Panc1 (cell line): Measurements from ENCODE around the gene UBL7.

Source experiments
- POLR2AphosphoS5 ChIP-seq: IDR thresholded peaks from 2 replicates; pipeline ENCODE4 v1.6.1; 2012; ENCODE audit warnings: mild to moderate bottlenecking, low read depth, low read length, moderate library complexity
- TCF7L2 ChIP-seq: IDR thresholded peaks from 2 replicates; pipeline ENCODE4 v1.6.1; 2011; ENCODE audit warnings: mild to moderate bottlenecking, low read depth, low read length, inconsistent platforms
- TF ChIP-seq, protein P1 (sequence below): fragments of 450-650 bp; IDR thresholded peaks from 2 replicates; pipeline ENCODE4 v1.5.1; 2017; ENCODE audit warnings: mild to moderate bottlenecking
- TF ChIP-seq, protein P2 (sequence below), 2 experiments: IDR thresholded peaks; 2 replicates each; pipeline ENCODE4 v1.6.1; 2011 to 2012; ENCODE audit warnings: low read depth in 2 of 2, control low read depth in 1 of 2, low read length in 1 of 2, mild to moderate bottlenecking in 1 of 2, moderate library complexity in 1 of 2; ENCODE audit not compliant: insufficient read depth in 1 of 2

DNA sequence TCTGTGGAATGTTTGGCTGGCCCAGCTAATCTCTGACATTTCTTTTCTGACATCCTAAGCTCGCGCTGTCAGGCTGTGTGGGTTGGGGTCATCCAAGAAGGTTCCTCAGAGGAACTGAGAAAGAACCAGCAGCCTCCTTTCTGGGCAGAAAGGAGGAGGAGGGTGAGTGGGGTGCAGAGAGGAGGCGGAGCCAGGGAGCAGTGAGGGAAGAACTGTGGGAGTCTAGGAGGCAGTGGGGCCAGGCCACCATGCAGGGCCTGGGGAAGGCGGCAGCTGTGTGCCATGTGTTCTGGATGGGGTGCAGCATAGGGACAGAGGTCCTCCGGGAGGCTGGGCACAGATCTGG, 32.5 kb downstream of the UBL7 start:
- TF ChIP-seq, protein P1, sequence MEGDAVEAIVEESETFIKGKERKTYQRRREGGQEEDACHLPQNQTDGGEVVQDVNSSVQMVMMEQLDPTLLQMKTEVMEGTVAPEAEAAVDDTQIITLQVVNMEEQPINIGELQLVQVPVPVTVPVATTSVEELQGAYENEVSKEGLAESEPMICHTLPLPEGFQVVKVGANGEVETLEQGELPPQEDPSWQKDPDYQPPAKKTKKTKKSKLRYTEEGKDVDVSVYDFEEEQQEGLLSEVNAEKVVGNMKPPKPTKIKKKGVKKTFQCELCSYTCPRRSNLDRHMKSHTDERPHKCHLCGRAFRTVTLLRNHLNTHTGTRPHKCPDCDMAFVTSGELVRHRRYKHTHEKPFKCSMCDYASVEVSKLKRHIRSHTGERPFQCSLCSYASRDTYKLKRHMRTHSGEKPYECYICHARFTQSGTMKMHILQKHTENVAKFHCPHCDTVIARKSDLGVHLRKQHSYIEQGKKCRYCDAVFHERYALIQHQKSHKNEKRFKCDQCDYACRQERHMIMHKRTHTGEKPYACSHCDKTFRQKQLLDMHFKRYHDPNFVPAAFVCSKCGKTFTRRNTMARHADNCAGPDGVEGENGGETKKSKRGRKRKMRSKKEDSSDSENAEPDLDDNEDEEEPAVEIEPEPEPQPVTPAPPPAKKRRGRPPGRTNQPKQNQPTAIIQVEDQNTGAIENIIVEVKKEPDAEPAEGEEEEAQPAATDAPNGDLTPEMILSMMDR, result no peak
- TF ChIP-seq, protein P2, sequence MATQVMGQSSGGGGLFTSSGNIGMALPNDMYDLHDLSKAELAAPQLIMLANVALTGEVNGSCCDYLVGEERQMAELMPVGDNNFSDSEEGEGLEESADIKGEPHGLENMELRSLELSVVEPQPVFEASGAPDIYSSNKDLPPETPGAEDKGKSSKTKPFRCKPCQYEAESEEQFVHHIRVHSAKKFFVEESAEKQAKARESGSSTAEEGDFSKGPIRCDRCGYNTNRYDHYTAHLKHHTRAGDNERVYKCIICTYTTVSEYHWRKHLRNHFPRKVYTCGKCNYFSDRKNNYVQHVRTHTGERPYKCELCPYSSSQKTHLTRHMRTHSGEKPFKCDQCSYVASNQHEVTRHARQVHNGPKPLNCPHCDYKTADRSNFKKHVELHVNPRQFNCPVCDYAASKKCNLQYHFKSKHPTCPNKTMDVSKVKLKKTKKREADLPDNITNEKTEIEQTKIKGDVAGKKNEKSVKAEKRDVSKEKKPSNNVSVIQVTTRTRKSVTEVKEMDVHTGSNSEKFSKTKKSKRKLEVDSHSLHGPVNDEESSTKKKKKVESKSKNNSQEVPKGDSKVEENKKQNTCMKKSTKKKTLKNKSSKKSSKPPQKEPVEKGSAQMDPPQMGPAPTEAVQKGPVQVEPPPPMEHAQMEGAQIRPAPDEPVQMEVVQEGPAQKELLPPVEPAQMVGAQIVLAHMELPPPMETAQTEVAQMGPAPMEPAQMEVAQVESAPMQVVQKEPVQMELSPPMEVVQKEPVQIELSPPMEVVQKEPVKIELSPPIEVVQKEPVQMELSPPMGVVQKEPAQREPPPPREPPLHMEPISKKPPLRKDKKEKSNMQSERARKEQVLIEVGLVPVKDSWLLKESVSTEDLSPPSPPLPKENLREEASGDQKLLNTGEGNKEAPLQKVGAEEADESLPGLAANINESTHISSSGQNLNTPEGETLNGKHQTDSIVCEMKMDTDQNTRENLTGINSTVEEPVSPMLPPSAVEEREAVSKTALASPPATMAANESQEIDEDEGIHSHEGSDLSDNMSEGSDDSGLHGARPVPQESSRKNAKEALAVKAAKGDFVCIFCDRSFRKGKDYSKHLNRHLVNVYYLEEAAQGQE (IDR thresholded peaks at IDR 0.05; ENCODE audit: insufficient read depth in 1 of 2, low read depth in 2 of 2, low read length in 1 of 2), result no peak
- no peak for TF ChIP-seq TCF7L2
- TF ChIP-seq POLR2AphosphoS5, result no peak
